ENCODE measurements around the gene ZNF438.

ZNF438 gene

GRCh38 chr10:30847642-30848041, 184.0 kb downstream of the ZNF438 start:
- TF ChIP-seq TCF12 (IDR thresholded peaks at IDR 0.05; ENCODE audit: low read depth): no peak

- TF ChIP-seq EP300 (IDR thresholded peaks at IDR 0.05; ENCODE audit: borderline replicate concordance) (no peak), EGR1 (IDR thresholded peaks at IDR 0.05) (no peak), TAF1 (IDR thresholded peaks at IDR 0.05; ENCODE audit: low read depth) (no peak), USF1 (IDR thresholded peaks at IDR 0.05) (no peak), YY1 (IDR thresholded peaks at IDR 0.05; ENCODE audit: low read depth) (no peak), MAX (IDR thresholded peaks at IDR 0.05) (no peak), ZBTB7A (IDR thresholded peaks at IDR 0.05; ENCODE audit: low read depth) (no peak), NFIC (IDR thresholded peaks at IDR 0.05) (no peak), TEAD4 (IDR thresholded peaks at IDR 0.05) (no peak), REST (IDR thresholded peaks at IDR 0.05; ENCODE audit: low read depth) (no peak), TCF12 (IDR thresholded peaks at IDR 0.05; ENCODE audit: low read depth) (no peak), FOXM1 (IDR thresholded peaks at IDR 0.05; ENCODE audit: borderline replicate concordance, low read depth) (no peak), RAD21 (IDR thresholded peaks at IDR 0.05; ENCODE audit: low read depth) (no peak), CEBPB (IDR thresholded peaks at IDR 0.05) (no peak)
Measured at GRCh38 chr10:30847199-30847598, 184.5 kb downstream of the ZNF438 start.

- TF ChIP-seq REST (IDR thresholded peaks at IDR 0.05; ENCODE audit: low read depth) (no peak), CREB1 (IDR thresholded peaks at IDR 0.05; ENCODE audit: low read depth) (no peak), EP300 (IDR thresholded peaks at IDR 0.05; ENCODE audit: borderline replicate concordance) (no peak), TCF12 (IDR thresholded peaks at IDR 0.05; ENCODE audit: low read depth) (no peak), MAX (IDR thresholded peaks at IDR 0.05) (no peak), TEAD4 (IDR thresholded peaks at IDR 0.05) (no peak), RAD21 (IDR thresholded peaks at IDR 0.05; ENCODE audit: low read depth) (no peak), YY1 (IDR thresholded peaks at IDR 0.05; ENCODE audit: low read depth) (no peak), NFIC (IDR thresholded peaks at IDR 0.05) (no peak), TAF1 (IDR thresholded peaks at IDR 0.05; ENCODE audit: low read depth) (no peak), EGR1 (IDR thresholded peaks at IDR 0.05) (no peak), USF1 (IDR thresholded peaks at IDR 0.05) (no peak), ZBTB7A (IDR thresholded peaks at IDR 0.05; ENCODE audit: low read depth) (no peak), FOXM1 (IDR thresholded peaks at IDR 0.05; ENCODE audit: borderline replicate concordance, low read depth) (no peak), CEBPB (IDR thresholded peaks at IDR 0.05) (no peak)
Measured at GRCh38 chr10:30846710-30847109, 185.0 kb downstream of the ZNF438 start.

- TF ChIP-seq EP300 (IDR thresholded peaks at IDR 0.05; ENCODE audit: borderline replicate concordance) (no peak), CEBPB (IDR thresholded peaks at IDR 0.05) (no peak), ZBTB7A (IDR thresholded peaks at IDR 0.05; ENCODE audit: low read depth) (no peak), NFIC (IDR thresholded peaks at IDR 0.05) (no peak), TAF1 (IDR thresholded peaks at IDR 0.05; ENCODE audit: low read depth) (no peak), TEAD4 (IDR thresholded peaks at IDR 0.05) (no peak), FOXM1 (IDR thresholded peaks at IDR 0.05; ENCODE audit: borderline replicate concordance, low read depth) (no peak), MAX (IDR thresholded peaks at IDR 0.05) (no peak), YY1 (IDR thresholded peaks at IDR 0.05; ENCODE audit: low read depth) (no peak), REST (IDR thresholded peaks at IDR 0.05; ENCODE audit: low read depth) (no peak), TCF12 (IDR thresholded peaks at IDR 0.05; ENCODE audit: low read depth) (no peak), CREB1 (IDR thresholded peaks at IDR 0.05; ENCODE audit: low read depth) (no peak), EGR1 (IDR thresholded peaks at IDR 0.05) (no peak), RAD21 (IDR thresholded peaks at IDR 0.05; ENCODE audit: low read depth) (no peak)
Measured at GRCh38 chr10:30842894-30843293, 188.8 kb downstream of the ZNF438 start.

All from Ishikawa (cell line).